ENCODE results near the gene WNT3A.
"Not testable (repeated sequence)": the region's sequence is repeated elsewhere in the genome, so short reads cannot be mapped to it uniquely, and the experiment has no call there.

The WNT3A gene

GRCh38 chr1:228013131-228013934, 6.5 kb downstream of the WNT3A start:
- no peak for FAIRE-seq

GRCh38 chr1:228013935-228014930, 7.4 kb downstream of the WNT3A start:
- no peak for FAIRE-seq

GRCh38 chr1:228015276-228016180, 8.7 kb downstream of the WNT3A start:
- no peak for FAIRE-seq

- no peak for FAIRE-seq
Observed at GRCh38 chr1:228016181-228016510, 9.3 kb downstream of the WNT3A start.

- FAIRE-seq: no peak
Observed at GRCh38 chr1:228016653-228017355, 10.0 kb downstream of the WNT3A start.

- FAIRE-seq: no peak
Observed at GRCh38 chr1:228017356-228018124, 10.7 kb downstream of the WNT3A start.

- no peak for FAIRE-seq
Observed at GRCh38 chr1:228018125-228018398, 11.3 kb downstream of the WNT3A start.

- no peak for FAIRE-seq
Observed at GRCh38 chr1:228018961-228019721, 12.3 kb downstream of the WNT3A start.

GRCh38 chr1:228019722-228020083, 12.9 kb downstream of the WNT3A start:
- not testable (repeated sequence) for FAIRE-seq

- FAIRE-seq: no peak
Observed at GRCh38 chr1:228020686-228021354, 14.0 kb downstream of the WNT3A start.

- FAIRE-seq: no peak
Observed at GRCh38 chr1:228021355-228022030, 14.7 kb downstream of the WNT3A start.

- FAIRE-seq: no peak
Observed at GRCh38 chr1:228022571-228023293, 15.9 kb downstream of the WNT3A start.

GRCh38 chr1:228023294-228023639, 16.5 kb downstream of the WNT3A start:
- FAIRE-seq: no peak

- no peak for FAIRE-seq
Observed at GRCh38 chr1:228029281-228029680, 22.5 kb downstream of the WNT3A start.

- FAIRE-seq: no peak
Observed at GRCh38 chr1:228030451-228031201, 23.8 kb downstream of the WNT3A start.

GRCh38 chr1:228031276-228031995, 24.6 kb downstream of the WNT3A start:
- FAIRE-seq: no peak

GRCh38 chr1:228032041-228032440, 25.2 kb downstream of the WNT3A start:
- FAIRE-seq: no peak

GRCh38 chr1:228033376-228033775, 26.6 kb downstream of the WNT3A start:
- peak; percentile 42 for FAIRE-seq

Data from TTC549 (cell line).